Activated CD4-positive, alpha-beta T cell treated with anti-CD3 and anti-CD28 coated beads, Interleukin-2, amount 10 ng/mL, durations not matched to agents 7 days and 5 days (primary cell): ENCODE results near the gene PCDH9. TPM values are rescaled to one million over a fixed set of nuclear protein-coding genes. Genes with fewer than 3 reads are reported as not detected.

Source experiments
- CTCF ChIA-PET: fragments of 350-600 bp; sonication (Branson Sonifier 250); formaldehyde crosslinking; loops from one replicate; lab custom pipeline; 2021; ENCODE audit warnings: antibody characterized with exemption; lab: Charles Lee
- POLR2A ChIA-PET: fragments of 350-600 bp; sonication (Branson Sonifier 250); formaldehyde crosslinking; loops from one replicate; lab custom pipeline; 2021; ENCODE audit warnings: antibody characterized with exemption; lab: Charles Lee
- DNase-seq: peaks from one replicate; pipeline ENCODE4 v3.0.0-alpha.2; 2020
- H3K27ac Mint-ChIP-seq: one replicate; pipeline ENCODE4 v1.8.0; 2021; ENCODE audit warnings: mild to moderate bottlenecking, moderate library complexity, mixed read lengths
- H3K27me3 Mint-ChIP-seq: one replicate; pipeline ENCODE4 v1.8.0; 2021; ENCODE audit warnings: mixed read lengths
- H3K36me3 Mint-ChIP-seq: one replicate; pipeline ENCODE4 v1.8.0; 2021; ENCODE audit warnings: low read depth, mixed read lengths
- H3K4me1 Mint-ChIP-seq: one replicate; pipeline ENCODE4 v1.8.0; 2021; ENCODE audit warnings: mixed read lengths
- H3K4me3 Mint-ChIP-seq: one replicate; pipeline ENCODE4 v1.8.0; 2021; ENCODE audit warnings: mild to moderate bottlenecking, moderate library complexity, mixed read lengths
- H3K9me3 Mint-ChIP-seq: one replicate; pipeline ENCODE4 v1.8.0; 2021; ENCODE audit warnings: mixed read lengths
- total RNA-seq, 2 experiments: library from RNA; stranded (reverse); gene quantifications; one replicate each; pipeline ENCODE4 v1.2.3, GENCODE V29; 2021

Gene PCDH9
- total RNA-seq, 2 experiments from 2014 or later = 0.25 to 0.30 TPM

DNA sequence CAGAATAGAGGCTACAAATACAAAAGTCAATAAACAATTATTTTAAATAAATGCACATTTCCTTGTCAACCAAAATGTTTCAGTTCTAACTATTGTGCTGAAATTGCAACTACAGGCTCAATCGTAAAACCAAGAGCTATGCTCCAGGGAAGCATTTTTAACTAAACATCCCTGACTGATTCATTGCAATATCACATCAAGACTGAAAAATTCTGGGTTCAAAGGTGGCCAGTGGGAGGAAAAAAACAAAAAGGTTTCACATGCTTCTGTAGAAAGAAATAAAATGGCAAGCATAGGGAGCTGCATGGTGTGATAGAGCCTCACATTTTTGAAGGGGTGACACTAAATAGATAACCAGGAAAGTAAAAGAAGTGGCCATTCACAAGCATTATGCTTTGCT lies 862.8 kb downstream of the PCDH9 start:
- H3K27me3 Mint-ChIP-seq = no peaks in the 10 kb centered on the region
- ChIA-PET CTCF (no interaction called here), POLR2A (no interaction called here)
- DNase-seq = no peak
- no peak overlapping the region for H3K4me3 Mint-ChIP-seq
- no peak overlapping the region for H3K27ac Mint-ChIP-seq
- no peaks in the 10 kb centered on the region for H3K9me3 Mint-ChIP-seq
- no peaks in the 10 kb centered on the region for H3K4me1 Mint-ChIP-seq
- H3K36me3 Mint-ChIP-seq = no peaks in the 10 kb centered on the region

DNA sequence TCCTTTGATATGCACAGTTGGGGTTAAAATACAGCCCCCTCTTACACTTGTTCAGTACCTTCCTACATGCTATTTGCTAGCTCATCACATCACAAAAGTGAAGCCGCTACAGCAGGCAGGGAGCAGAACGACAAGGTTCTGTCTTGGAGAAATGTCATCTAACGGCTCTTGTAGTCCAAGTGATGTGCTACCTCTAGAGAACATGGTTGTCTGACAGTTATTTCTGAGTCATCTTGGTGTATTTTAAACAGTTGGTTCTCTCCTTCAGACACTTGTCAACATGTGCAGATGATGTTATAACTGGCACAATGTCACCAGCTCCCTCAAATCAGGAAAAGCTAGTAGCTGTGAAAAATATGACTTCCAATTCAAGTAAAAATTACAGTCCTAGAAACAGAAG lies 865.0 kb downstream of the PCDH9 start:
- Mint-ChIP-seq H3K27ac (no peak overlapping the region), H3K4me1 (no peaks in the 10 kb centered on the region), H3K4me3 (no peak overlapping the region), H3K9me3 (no peaks in the 10 kb centered on the region), H3K36me3 (no peaks in the 10 kb centered on the region), H3K27me3 (no peaks in the 10 kb centered on the region)
- ChIA-PET CTCF (no interaction called here), POLR2A (no interaction called here)
- DNase-seq = no peak

GRCh38 chr13:66364346-66364745 lies 865.8 kb downstream of the PCDH9 start:
- ChIA-PET POLR2A (no interaction called here), CTCF (no interaction called here)
- Mint-ChIP-seq H3K27me3 (no peaks in the 10 kb centered on the region), H3K4me1 (no peaks in the 10 kb centered on the region), H3K27ac (no peak overlapping the region), H3K9me3 (no peaks in the 10 kb centered on the region), H3K36me3 (no peaks in the 10 kb centered on the region), H3K4me3 (no peak overlapping the region)
- no peak for DNase-seq

DNA sequence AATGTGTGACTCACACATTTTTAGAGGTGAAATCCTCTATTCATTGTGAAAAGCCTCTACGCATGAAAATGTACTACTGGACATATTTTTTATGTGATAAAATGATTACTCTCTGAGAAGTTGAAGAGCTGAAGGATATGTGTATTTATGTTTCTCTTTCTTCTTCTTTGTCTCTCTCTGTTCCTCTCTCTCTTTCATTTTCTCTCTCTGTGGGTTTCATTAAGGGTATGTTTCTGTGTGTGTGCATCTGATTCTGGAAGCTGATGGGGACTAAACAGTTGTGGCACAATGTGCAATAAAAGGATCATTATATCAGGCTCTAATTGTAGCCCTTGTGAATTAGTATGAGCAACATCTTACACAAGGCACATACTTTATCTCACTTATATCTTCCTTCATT lies 867.7 kb downstream of the PCDH9 start:
- H3K27me3 Mint-ChIP-seq = no peaks in the 10 kb centered on the region
- no peaks in the 10 kb centered on the region for H3K4me1 Mint-ChIP-seq
- H3K9me3 Mint-ChIP-seq = no peaks in the 10 kb centered on the region
- POLR2A ChIA-PET = no interaction called here
- no peak overlapping the region for H3K27ac Mint-ChIP-seq
- CTCF ChIA-PET = no interaction called here
- no peaks in the 10 kb centered on the region for H3K36me3 Mint-ChIP-seq
- no peak overlapping the region for H3K4me3 Mint-ChIP-seq
- no peak for DNase-seq

DNA sequence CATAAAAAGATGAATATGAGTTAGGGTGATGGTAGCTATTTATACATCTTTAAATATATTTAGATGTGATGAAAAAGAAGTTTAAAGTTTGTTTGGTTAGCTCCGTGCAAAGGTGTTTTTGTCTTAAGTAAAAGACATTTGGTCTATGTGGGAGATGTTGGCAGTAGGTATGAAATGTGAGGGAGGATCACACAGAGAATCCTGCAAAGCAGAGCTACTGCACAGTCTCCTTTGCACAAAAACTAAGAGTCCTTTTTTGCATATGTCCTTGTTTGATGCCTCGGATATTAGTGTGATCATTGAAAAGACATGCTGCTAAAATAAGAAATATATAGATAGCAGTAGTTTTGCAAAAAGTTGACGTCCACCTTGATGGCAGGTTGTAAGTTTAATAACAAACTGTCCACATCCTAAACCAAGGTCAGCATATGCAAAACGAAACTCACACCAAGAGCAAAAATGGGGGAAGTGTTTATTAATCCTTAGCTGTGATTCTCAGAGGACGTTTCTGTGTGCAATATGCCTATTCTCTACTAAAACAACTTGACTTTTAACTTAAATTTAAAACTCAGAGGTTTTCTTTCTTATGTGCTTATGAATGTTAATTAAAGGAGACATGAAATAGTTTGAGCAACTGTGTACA lies 870.1 kb downstream of the PCDH9 start:
- ChIA-PET POLR2A (no interaction called here), CTCF (no interaction called here)
- no peaks in the 10 kb centered on the region for H3K27me3 Mint-ChIP-seq
- no peak overlapping the region for H3K4me3 Mint-ChIP-seq
- H3K27ac Mint-ChIP-seq = no peak overlapping the region
- no peaks in the 10 kb centered on the region for H3K4me1 Mint-ChIP-seq
- H3K9me3 Mint-ChIP-seq = no peaks in the 10 kb centered on the region
- H3K36me3 Mint-ChIP-seq = no peaks in the 10 kb centered on the region
- DNase-seq = no peak

GRCh38 chr13:66359393-66359792 lies 870.7 kb downstream of the PCDH9 start:
- H3K4me3 Mint-ChIP-seq = no peak overlapping the region
- no peaks in the 10 kb centered on the region for H3K4me1 Mint-ChIP-seq

GRCh38 chr13:66358564-66358963 lies 871.6 kb downstream of the PCDH9 start:
- ChIA-PET POLR2A (no interaction called here), CTCF (no interaction called here)
- H3K4me1 Mint-ChIP-seq = no peaks in the 10 kb centered on the region
- no peaks in the 10 kb centered on the region for H3K9me3 Mint-ChIP-seq
- H3K27me3 Mint-ChIP-seq = no peaks in the 10 kb centered on the region
- H3K27ac Mint-ChIP-seq = no peak overlapping the region
- no peak for DNase-seq
- H3K4me3 Mint-ChIP-seq = no peak overlapping the region
- no peaks in the 10 kb centered on the region for H3K36me3 Mint-ChIP-seq

More at GRCh38 chr13:66359393-66359792, 870.7 kb downstream of the PCDH9 start:
- H3K27me3 Mint-ChIP-seq = no peaks in the 10 kb centered on the region
- ChIA-PET CTCF (no interaction called here), POLR2A (no interaction called here)
- DNase-seq = no peak
- no peak overlapping the region for H3K27ac Mint-ChIP-seq
- H3K36me3 Mint-ChIP-seq = no peaks in the 10 kb centered on the region
- no peaks in the 10 kb centered on the region for H3K9me3 Mint-ChIP-seq

- H3K9me3 Mint-ChIP-seq = no peaks in the 10 kb centered on the region
- H3K36me3 Mint-ChIP-seq = no peaks in the 10 kb centered on the region
- H3K4me1 Mint-ChIP-seq = no peaks in the 10 kb centered on the region
- ChIA-PET POLR2A (no interaction called here), CTCF (no interaction called here)
- no peak overlapping the region for H3K27ac Mint-ChIP-seq
- no peak overlapping the region for H3K4me3 Mint-ChIP-seq
- H3K27me3 Mint-ChIP-seq = no peaks in the 10 kb centered on the region
- DNase-seq = no peak
Observed at GRCh38 chr13:66357463-66357862, 872.7 kb downstream of the PCDH9 start.

- POLR2A ChIA-PET = no interaction called here
- Mint-ChIP-seq H3K9me3 (no peaks in the 10 kb centered on the region), H3K4me1 (no peaks in the 10 kb centered on the region), H3K27me3 (no peaks in the 10 kb centered on the region), H3K36me3 (no peaks in the 10 kb centered on the region), H3K4me3 (no peak overlapping the region), H3K27ac (no peak overlapping the region)
- CTCF ChIA-PET = interaction anchor here (0.7 kb wide), 1 partner anchor 27 kb away, joined by 3 read pairs; no protein-coding TSS in a partner anchor
- no peak for DNase-seq
Observed at GRCh38 chr13:66354879-66355751, 875.0 kb downstream of the PCDH9 start.

- CTCF ChIA-PET = no interaction called here
- Mint-ChIP-seq H3K27ac (no peak overlapping the region), H3K4me1 (no peaks in the 10 kb centered on the region), H3K36me3 (no peaks in the 10 kb centered on the region), H3K27me3 (no peaks in the 10 kb centered on the region), H3K9me3 (no peaks in the 10 kb centered on the region), H3K4me3 (no peak overlapping the region)
- POLR2A ChIA-PET = no interaction called here
- no peak for DNase-seq
Observed at GRCh38 chr13:66353664-66354063, 876.5 kb downstream of the PCDH9 start.

- no peaks in the 10 kb centered on the region for H3K9me3 Mint-ChIP-seq
- no peak overlapping the region for H3K27ac Mint-ChIP-seq
- no peak for DNase-seq
- H3K4me3 Mint-ChIP-seq = no peak overlapping the region
- H3K4me1 Mint-ChIP-seq = no peaks in the 10 kb centered on the region
- no peaks in the 10 kb centered on the region for H3K27me3 Mint-ChIP-seq
- CTCF ChIA-PET = no interaction called here
- POLR2A ChIA-PET = no interaction called here
- H3K36me3 Mint-ChIP-seq = no peaks in the 10 kb centered on the region
Observed at GRCh38 chr13:66349966-66350365, 880.2 kb downstream of the PCDH9 start.

- CTCF ChIA-PET = no interaction called here
- POLR2A ChIA-PET = no interaction called here
- no peaks in the 10 kb centered on the region for H3K4me1 Mint-ChIP-seq
Observed at GRCh38 chr13:66348745-66349690, 881.1 kb downstream of the PCDH9 start.

More at GRCh38 chr13:66348745-66349690, 881.1 kb downstream of the PCDH9 start:
- no peaks in the 10 kb centered on the region for H3K36me3 Mint-ChIP-seq
- H3K9me3 Mint-ChIP-seq = no peaks in the 10 kb centered on the region
- no peaks in the 10 kb centered on the region for H3K27me3 Mint-ChIP-seq
- no peak overlapping the region for H3K4me3 Mint-ChIP-seq
- DNase-seq = no peak
- H3K27ac Mint-ChIP-seq = no peak overlapping the region
